Natural killer cell treated with Interleukin-12 subunit alpha and Interleukin-12 subunit beta and Interleukin-15 and Interleukin-18, amount 100 ng/mL, for 72 hours (primary cell): ENCODE results near the gene QPRT. TPM values are rescaled to one million over a fixed set of nuclear protein-coding genes. Genes with fewer than 3 reads are reported as not detected.
"Not testable (repeated sequence)": the region's sequence is repeated elsewhere in the genome, so short reads cannot be mapped to it uniquely, and the experiment has no call there.

ENCODE experiments used
- ATAC-seq, 2 donors: fragments of 150-1000 bp; cut with Tn5 transposase in 1 of 2; sonication (Bioruptor Pico), chemical (Tn5 transposase) in 1 of 2; 2 replicates each; pipeline ENCODE4 v1.10.0; 2021
- DNase-seq: peaks from one replicate; pipeline ENCODE4 v3.0.0; 2022; ENCODE audit warnings: low spot score
- H3K27ac Mint-ChIP-seq, 2 donors: 1 replicate in 1 of 2; 2 replicates in 1 of 2; pipeline ENCODE4 v1.8.0; 2022; ENCODE audit warnings: mixed read lengths in 2 of 2, mild to moderate bottlenecking in 1 of 2, moderate library complexity in 1 of 2
- H3K27me3 Mint-ChIP-seq, 2 donors: 1 replicate in 1 of 2; 2 replicates in 1 of 2; pipeline ENCODE4 v1.8.0; 2022; ENCODE audit warnings: mixed read lengths in 2 of 2
- H3K36me3 Mint-ChIP-seq: one replicate; pipeline ENCODE4 v1.8.0; 2022; ENCODE audit warnings: mixed read lengths
- H3K4me1 Mint-ChIP-seq, 2 donors: 1 replicate in 1 of 2; 2 replicates in 1 of 2; pipeline ENCODE4 v1.8.0; 2022; ENCODE audit warnings: low read depth in 2 of 2, mixed read lengths in 2 of 2, mild to moderate bottlenecking in 1 of 2
- H3K4me3 Mint-ChIP-seq: one replicate; pipeline ENCODE4 v1.8.0; 2022; ENCODE audit warnings: mixed read lengths
- H3K9me3 Mint-ChIP-seq: 2 replicates; pipeline ENCODE4 v1.8.0; 2022; ENCODE audit warnings: mixed read lengths
- total RNA-seq, 2 donors: library from RNA; stranded (reverse); gene quantifications; one replicate each; pipeline ENCODE4 v1.2.3, GENCODE V29; 2022

QPRT gene
- total RNA-seq, 2 donors from 2014 or later, result 3.3 to 5.6 TPM

DNA sequence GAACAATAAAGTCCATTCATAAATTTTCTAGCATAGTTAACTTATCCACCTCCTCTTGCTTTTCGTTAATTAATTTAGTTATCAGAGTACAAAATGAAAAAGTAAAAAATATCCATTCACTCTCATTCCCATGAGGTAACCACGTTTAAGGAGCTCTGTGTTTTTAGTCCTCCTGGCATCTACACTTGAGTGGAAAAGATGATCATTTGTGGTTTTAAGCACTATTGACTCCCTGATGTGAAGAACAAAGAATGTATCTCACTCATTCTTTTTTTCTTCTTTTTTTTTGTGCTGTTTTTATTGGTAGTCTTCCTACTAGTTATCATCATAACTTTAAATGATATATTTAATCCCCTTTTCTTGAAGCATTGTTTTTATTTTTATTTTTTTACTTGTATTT is 26.1 kb downstream of the QPRT start:
- H3K9me3 Mint-ChIP-seq, result no peaks in the 10 kb centered on the region
- ATAC-seq (no peak), DNase-seq (no peak)
- peaks cover 23 to 34% of the 10 kb centered on the region in 2 donors for H3K4me1 Mint-ChIP-seq
- H3K27me3 Mint-ChIP-seq, result no peaks in the 10 kb centered on the region
- no peak overlapping the region for H3K4me3 Mint-ChIP-seq
- no peak overlapping the region for H3K27ac Mint-ChIP-seq
- H3K36me3 Mint-ChIP-seq, result no peaks in the 10 kb centered on the region

DNA sequence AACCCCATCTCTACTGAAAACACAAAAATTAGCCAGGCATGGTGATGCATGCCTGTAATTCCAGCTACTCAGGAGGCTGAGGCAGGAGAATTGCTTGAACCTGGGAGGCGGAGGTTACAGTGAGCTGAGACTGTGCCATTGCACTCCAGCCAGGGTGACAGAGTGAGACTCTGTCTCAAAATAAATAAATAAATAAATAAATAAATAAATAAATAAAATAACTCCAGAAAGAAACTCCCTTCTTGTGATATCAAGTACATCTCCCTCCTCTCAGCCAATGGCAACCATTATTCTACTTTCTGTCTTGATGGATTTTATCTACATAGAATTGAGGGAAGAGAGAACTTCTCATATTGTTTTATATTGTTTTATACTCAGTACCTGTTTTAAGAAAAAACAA is 28.2 kb downstream of the QPRT start:
- H3K9me3 Mint-ChIP-seq, H3K36me3 Mint-ChIP-seq: not testable (repeated sequence)
- peaks cover 13 to 23% of the 10 kb centered on the region in 2 donors for H3K4me1 Mint-ChIP-seq

DNA sequence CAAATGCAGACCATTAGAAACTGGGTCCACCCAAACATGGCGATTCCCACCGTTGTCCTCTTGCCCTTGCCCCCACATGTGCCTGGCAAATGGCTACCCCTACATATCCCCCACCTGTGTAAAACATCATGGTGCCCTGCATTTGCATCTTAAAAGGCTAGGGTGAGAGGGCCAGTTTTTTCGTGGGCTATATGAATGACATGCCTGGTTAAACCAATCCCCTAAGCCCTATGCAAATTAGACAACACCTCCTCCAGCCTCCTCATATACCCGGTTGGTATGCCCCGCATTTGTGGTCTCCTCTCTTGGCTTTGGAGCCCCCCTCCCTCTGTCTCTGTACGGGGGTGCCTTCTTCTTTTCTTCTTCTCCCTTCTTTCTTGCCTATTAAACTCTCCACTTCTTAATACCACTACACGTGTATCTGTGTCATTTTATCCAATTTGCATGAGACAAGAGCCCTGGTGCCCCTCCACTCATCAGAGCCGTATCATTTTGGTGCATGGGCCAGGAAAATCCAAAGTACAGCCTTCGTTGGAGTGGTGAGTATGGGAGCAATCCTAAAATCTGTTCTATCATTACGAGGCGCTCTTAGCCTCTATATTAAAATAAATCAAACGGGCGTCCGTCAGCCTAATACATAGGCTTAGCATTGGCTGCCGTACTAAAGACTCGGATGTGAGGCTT is 30.1 kb downstream of the QPRT start:
- DNase-seq, result no peak
- Mint-ChIP-seq H3K4me1 (peaks cover 8 to 15% of the 10 kb centered on the region in 2 donors), H3K27ac (no peak overlapping the region), H3K36me3 (no peaks in the 10 kb centered on the region), H3K9me3 (no peaks in the 10 kb centered on the region), H3K27me3 (no peaks in the 10 kb centered on the region), H3K4me3 (no peak overlapping the region)
- no peak for ATAC-seq

More for the DNA sequence above, 28.2 kb downstream of the QPRT start:
- not testable (repeated sequence) for H3K27me3 Mint-ChIP-seq, DNase-seq, H3K4me3 Mint-ChIP-seq, ATAC-seq, H3K27ac Mint-ChIP-seq

DNA sequence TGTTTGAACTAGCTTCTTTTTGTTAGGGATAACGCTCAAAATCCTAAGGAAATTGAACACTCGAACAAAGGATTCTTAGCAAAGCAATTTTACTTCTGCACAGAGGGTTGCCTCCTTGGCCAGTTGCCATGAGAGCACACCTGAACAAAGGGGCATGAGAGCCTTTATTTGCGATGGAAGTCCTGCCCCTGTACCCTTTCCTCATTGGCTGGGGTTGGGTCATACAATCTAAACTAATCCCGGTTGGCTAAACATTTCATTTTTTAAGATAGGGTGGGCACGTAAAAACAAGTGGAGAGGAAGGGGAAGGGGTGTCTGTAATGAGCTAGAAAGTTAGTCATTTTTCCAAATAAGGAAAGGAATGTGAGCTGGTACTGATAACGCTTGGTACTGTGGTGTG is 30.7 kb downstream of the QPRT start:
- H3K4me1 Mint-ChIP-seq, result peaks cover 8 to 15% of the 10 kb centered on the region in 2 donors
- DNase-seq, H3K27me3 Mint-ChIP-seq, H3K36me3 Mint-ChIP-seq, H3K9me3 Mint-ChIP-seq, H3K4me3 Mint-ChIP-seq, H3K27ac Mint-ChIP-seq, ATAC-seq: not testable (repeated sequence)

DNA sequence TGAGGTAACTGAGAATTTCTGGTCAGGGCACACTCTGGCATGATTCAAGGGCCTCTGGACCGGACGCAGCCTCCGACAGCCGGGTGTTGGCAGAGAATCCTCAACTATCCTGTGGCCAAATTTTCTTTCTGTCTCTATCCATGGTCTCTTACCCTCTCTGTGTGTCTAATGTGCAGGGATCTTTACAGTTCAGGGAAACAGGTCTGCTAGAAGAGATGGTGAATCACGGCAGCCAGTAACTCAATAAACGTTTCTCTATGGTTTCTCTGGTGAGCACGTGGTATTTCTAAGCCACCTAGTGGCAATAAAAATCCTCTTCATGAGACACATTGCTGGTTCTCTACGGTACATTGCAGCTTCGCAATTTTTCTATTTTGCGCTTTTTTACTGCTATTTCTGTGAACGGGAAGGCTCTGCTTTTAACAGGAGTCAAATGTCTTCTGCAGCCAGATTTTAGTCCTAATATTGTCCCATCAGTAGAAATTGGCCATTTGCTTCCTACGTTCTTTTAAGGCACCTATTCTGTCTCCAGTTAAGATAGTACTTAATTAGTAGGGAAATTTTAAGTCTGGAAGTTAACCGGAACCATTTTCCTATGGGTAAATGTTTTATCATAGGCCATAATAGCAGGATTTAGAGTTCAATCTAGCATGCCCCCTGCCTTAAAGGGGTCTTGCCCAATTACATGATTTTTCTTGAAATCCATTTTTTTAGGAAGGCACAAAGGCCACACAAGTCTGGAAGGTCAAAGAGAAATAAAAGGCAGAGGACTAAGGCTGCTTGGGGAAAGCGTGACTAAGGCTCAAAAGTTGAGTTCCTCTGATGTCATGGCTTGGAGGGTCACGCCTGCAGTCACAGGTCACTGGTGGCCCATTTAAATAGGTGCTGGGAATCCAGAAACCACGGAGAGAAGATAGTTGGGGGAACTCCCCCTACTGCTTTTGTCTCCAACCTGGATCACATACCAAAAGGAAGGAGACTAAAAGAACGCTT is 31.5 kb downstream of the QPRT start:
- peaks cover 8 to 15% of the 10 kb centered on the region in 2 donors for H3K4me1 Mint-ChIP-seq
- H3K27ac Mint-ChIP-seq, result no peak overlapping the region
- H3K27me3 Mint-ChIP-seq, result no peaks in the 10 kb centered on the region
- H3K9me3 Mint-ChIP-seq, result no peaks in the 10 kb centered on the region
- no peaks in the 10 kb centered on the region for H3K36me3 Mint-ChIP-seq
- no peak overlapping the region for H3K4me3 Mint-ChIP-seq
- DNase-seq (no peak), ATAC-seq (peak; percentile 76 to 87)

DNA sequence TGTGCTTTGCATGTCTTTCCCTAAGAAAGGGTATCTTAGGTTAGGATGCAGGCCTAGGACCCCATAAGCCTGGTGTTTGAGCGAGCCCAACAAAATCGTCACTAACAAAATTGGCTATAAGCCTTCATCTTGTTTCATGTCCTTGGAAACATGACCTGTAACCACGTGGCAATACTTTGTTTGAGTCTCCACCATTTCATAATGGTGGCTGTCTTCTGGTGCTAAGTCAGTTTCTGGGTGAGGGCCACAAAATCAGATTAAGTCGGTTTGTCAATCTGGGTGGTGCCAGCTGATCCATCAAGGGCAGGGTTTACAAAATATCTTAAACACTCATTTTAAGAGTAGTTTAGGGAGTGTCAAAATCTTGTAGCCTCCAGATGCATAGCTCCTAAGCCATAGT is 33.8 kb downstream of the QPRT start:
- peaks cover 8 to 15% of the 10 kb centered on the region in 2 donors for H3K4me1 Mint-ChIP-seq
- DNase-seq (no peak), ATAC-seq (no peak)
- H3K27me3 Mint-ChIP-seq, result no peaks in the 10 kb centered on the region
- H3K27ac Mint-ChIP-seq, result no peak overlapping the region
- no peaks in the 10 kb centered on the region for H3K9me3 Mint-ChIP-seq
- H3K36me3 Mint-ChIP-seq, result no peaks in the 10 kb centered on the region
- H3K4me3 Mint-ChIP-seq, result no peak overlapping the region

DNA sequence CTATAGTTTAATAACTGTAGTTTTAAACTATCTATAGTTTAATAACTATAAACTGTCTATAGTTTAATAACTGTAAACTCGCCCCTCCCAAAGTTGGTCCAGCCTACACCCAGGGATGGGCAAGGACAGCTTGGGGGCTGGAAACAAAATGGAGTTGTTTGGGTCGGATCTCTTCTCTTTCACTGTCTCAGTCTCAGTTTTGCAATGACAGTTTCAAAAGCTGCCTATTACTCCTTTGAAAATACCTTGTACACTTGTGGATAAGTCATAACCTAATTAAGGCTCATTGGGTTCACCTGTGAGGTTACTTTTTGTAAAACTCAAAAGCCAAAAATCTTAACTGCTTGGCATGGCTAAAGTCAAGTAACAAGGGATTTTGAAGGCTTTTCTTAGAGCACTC is 35.4 kb downstream of the QPRT start:
- Mint-ChIP-seq H3K27ac (no peak overlapping the region), H3K4me1 (peaks cover 8 to 14% of the 10 kb centered on the region in 2 donors), H3K4me3 (no peak overlapping the region), H3K9me3 (no peaks in the 10 kb centered on the region), H3K36me3 (no peaks in the 10 kb centered on the region), H3K27me3 (no peaks in the 10 kb centered on the region)
- no peak for DNase-seq
- no peak for ATAC-seq

DNA sequence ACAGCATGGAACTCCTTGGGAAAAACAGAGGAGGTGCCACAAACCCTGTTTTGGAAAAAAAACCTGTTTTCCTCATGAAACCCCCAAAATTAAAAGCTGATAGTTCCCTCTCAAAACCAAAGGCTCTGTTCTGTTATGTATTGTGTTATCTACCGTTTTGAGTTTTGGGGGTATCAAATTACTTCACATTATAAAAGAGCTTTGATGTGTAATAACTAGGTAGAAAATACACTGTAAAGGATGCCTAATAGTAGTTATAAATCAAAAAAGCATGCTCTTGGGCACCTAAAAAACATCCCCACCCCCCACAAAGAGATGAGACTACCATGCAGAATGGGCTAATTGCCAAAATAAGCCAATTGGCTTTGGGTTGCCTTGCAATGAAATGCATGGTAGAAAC is 36.0 kb downstream of the QPRT start:
- Mint-ChIP-seq H3K4me1 (peaks cover 5 to 8% of the 10 kb centered on the region in 2 donors), H3K27me3 (no peaks in the 10 kb centered on the region), H3K4me3 (no peak overlapping the region), H3K9me3 (no peaks in the 10 kb centered on the region), H3K36me3 (no peaks in the 10 kb centered on the region), H3K27ac (no peak overlapping the region)
- DNase-seq, result no peak
- no peak for ATAC-seq

DNA sequence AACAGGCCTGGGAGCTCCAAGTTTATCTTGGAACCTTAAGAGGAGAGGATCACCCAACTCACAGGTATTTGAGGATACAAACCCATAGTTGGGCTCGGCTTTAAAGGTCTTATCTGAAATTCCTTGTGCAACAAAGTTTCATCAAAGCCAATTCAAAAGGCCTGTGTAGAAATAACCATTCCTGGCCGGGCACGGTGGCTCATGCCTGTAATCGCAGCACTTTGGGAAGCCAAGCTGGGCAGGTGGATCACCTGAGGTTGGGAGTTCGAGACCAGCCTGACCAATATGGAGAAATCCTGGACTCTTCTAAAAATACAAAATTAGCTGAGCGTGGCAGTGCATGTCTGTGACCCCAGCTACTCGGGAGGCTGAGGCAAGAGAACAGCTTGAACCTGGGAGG is 38.1 kb downstream of the QPRT start:
- Mint-ChIP-seq H3K9me3 (no peaks in the 10 kb centered on the region), H3K4me1 (peaks cover 9 to 10% of the 10 kb centered on the region in 2 donors), H3K27me3 (no peaks in the 10 kb centered on the region), H3K27ac (no peak overlapping the region), H3K4me3 (no peak overlapping the region), H3K36me3 (no peaks in the 10 kb centered on the region)
- DNase-seq (no peak), ATAC-seq (no peak)

DNA sequence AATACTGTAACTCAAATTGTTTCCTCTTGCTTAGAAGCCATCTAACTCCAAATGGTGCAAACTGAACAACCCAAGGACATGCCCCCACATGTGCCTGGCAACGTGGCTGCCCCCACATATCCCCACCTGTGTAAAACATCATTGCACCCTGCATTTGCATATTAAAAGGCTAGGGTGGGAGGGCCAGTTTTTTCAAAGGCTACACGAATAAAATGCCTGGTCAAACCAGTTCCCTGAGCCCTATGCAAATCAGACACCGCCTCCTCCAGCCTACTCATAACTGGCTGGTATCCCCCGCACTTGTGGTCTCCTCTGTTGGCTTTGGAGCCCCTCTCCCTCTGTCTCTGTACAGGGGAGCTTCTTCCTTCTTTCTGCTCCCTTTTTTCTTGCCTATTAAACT is 40.1 kb downstream of the QPRT start:
- H3K4me3 Mint-ChIP-seq, result no peak overlapping the region
- H3K27ac Mint-ChIP-seq, result no peak overlapping the region
- no peaks in the 10 kb centered on the region for H3K36me3 Mint-ChIP-seq
- H3K27me3 Mint-ChIP-seq, result no peaks in the 10 kb centered on the region
- no peak for DNase-seq
- ATAC-seq, result no peak
- no peaks in the 10 kb centered on the region for H3K9me3 Mint-ChIP-seq
- peaks cover 9 to 10% of the 10 kb centered on the region in 2 donors for H3K4me1 Mint-ChIP-seq

DNA sequence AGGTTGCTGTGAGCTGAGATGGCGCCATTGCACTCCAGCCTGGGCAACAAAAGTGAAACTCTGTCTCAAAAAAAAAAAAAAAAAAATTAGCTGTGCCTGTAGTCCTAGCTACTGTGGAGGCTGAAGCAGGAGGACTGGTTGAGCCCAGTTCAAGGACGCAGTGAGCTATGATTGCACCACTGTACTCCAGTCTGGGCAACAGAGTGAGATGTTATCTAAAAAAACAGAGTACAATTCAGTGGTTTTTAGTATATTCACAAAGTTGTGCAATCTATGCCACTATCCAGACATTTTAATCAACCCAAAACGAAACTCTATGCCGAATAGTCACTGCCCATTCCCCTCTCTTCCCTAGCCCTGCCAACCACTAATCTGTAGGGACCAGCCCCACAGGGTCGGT is 41.7 kb downstream of the QPRT start:
- Mint-ChIP-seq H3K9me3 (no peaks in the 10 kb centered on the region), H3K27me3 (no peaks in the 10 kb centered on the region), H3K36me3 (no peaks in the 10 kb centered on the region), H3K27ac (peak overlapping the region; percentile 26 to 49), H3K4me1 (peaks cover 9 to 10% of the 10 kb centered on the region in 2 donors), H3K4me3 (peak overlapping the region; percentile 26)
- DNase-seq (no peak), ATAC-seq (no peak)

DNA sequence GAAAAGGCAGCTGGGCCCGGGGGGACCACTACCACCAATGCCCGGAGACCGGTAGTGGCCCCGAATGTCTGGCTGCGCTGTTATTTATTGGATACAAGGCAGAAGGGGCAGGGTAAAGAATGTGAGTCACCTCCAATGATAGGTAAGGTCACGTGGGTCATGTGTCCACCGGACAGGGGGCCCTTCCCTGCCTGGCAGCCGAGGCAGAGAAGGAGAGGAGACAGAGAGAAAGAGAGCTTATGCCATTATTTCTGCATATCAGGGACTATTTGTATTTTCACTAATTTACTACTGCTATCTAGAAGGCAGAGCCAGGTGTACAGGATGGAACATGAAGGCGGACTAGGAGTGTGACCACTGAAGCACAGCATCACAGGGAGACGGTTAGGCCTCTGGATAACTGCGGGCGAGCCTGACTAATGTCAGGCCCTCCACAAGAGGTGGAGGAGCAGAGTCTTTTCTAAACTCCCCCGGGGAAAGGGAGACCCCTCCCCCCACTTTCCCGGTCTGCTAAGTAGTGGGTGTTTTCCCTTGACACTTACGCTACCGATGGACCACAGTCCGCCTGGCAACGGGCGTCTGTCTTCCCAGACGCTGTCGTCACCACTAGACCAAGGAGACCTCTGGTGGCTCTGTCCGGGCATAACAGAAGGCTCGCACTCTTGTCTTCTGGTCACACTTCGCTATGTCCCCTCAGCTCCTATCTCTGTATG is 42.3 kb downstream of the QPRT start:
- H3K4me1 Mint-ChIP-seq, H3K36me3 Mint-ChIP-seq, DNase-seq, H3K9me3 Mint-ChIP-seq, H3K27me3 Mint-ChIP-seq: not testable (repeated sequence)
- ATAC-seq, result peak; percentile 61 to 67
- Mint-ChIP-seq H3K27ac (peak overlapping the region; percentile 26 to 49), H3K4me3 (peak overlapping the region; percentile 26)

DNA sequence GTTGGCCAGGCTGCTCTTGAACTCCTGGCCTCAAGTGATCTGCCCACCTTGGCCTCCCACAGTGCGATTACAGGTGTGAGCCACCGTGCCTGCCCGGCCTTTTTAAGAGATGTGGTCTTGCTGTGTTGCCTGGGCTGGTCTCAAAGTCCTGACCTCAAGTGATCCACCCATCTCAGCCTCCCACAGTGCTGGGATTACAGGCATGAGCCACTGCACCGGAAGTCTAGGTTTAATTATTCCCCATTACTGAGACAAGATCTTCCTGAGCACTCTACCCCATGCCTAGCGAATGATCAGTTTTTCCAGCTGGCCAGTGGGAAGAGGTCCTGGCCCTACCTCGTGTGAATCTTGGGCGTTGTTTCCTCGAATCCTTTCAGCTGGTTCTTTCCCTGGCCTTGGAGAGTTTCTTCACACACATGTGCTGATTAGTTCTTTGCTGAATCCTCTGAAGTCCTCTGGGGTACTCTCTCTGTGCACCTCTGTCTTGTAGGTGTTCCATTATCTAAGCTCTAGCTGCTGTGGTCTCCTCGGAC is 47.9 kb downstream of the QPRT start:
- Mint-ChIP-seq H3K4me3 (no peak overlapping the region), H3K27me3 (no peaks in the 10 kb centered on the region), H3K27ac (no peak overlapping the region), H3K4me1 (peaks cover 6% of the 10 kb centered on the region in 2 donors), H3K9me3 (no peaks in the 10 kb centered on the region), H3K36me3 (no peaks in the 10 kb centered on the region)
- DNase-seq (no peak), ATAC-seq (no peak)
